T-helper 9 cell (primary cell): ENCODE data around the gene C2orf42.
A peak's percentile ranks its signal among the peaks of the same experiment; 100 is the strongest.
"Not testable (repeated sequence)": the region's sequence is repeated elsewhere in the genome, so short reads cannot be mapped to it uniquely, and the experiment has no call there.

Experiments used
- DNase-seq: peaks from one replicate; pipeline ENCODE4 v3.0.0-alpha.2; 2020

Gene C2orf42

DNA sequence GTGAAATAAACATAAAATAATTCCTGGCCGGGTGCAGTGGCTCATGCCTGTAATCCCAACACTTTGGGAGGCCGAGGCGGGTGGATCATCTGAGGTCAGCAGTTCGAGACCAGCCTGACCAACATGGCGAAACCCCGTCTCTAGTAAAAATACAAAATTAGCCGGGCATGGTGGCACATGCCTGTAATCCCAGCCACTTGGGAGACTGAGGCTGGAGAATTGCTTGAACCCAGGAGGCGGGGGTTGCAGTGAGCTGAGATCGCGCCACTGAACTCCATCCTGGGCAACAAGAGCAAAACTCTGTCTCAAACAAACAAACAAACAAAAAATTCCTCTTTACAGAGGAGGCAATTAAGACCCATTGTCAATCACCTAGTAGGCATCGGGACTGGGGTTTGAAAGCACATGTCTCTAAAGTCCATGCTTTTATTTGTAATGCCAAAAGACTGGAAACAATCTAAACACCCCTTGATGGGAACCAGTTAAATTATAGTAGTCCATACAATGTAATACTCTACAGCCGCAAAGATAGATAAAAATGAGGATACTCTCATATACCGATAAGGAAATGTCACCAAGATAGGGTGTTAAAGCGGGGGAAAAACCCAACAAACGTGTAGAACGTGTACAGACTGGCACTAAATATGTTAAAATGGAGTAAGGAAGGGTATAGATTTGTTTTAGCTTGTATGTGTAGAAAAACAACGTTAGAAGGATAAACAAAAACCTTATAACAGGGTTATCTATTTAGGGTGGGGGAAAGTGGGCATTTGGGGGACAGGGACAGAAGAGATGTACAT, 59.3 kb downstream of the C2orf42 start:
- not testable (repeated sequence) for DNase-seq

DNA sequence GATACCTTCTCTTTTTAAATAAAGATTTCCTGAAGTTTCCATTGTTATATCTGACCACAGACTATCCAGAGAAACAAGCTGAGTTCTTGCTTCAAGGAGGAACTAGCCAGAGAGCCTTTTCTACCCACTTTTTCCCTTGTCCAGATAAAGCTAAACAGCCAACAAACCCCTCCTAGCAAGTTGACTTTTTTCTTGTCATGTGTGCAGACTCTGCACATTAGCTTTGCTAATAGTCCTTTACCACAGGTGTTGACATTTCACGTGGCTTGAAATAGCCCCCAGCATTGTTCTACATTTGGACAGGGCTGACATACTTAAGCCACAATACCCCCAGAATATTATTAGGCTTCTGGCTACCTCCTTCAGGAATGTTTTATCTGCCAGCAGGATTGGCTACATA, 62.8 kb downstream of the C2orf42 start:
- no peak for DNase-seq

DNA sequence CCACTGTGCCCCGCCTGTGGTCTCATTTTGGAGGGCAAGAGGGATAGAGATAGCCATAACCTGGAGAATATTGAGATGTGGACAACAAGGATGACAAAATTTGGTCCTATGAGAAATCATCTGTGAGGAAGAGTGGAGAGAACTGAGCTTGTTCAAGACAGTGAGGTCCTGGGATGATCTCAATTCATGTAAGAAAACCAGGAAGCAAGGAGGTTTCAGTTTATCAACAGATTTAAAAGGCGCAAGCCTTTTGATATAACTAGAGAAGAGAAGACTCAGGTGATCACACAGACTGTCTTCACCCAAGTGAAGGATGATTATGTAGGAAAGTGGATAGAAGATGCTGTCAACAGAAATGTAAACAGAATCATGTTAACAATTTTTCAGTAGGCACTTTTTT, 64.4 kb downstream of the C2orf42 start:
- no peak for DNase-seq

DNA sequence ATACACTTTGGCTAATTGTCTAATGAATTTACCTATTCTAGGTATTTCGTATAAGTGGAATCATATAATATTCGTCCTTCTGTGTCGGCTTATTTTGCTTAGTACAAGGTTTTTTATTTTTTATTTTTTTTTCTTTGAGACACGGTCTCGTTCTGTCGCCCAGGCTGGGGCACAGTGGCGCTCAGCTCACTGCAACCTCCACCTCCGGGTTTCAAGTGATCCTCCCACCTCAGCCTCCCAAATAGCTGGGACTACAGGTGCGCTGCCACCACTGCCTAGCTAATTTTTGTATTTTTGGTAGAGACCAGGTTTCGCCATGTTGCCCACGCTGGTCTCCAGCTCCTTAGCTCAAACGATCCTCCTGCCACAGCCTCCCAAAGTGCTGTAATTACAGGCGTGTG, 65.3 kb downstream of the C2orf42 start:
- no peak for DNase-seq

DNA sequence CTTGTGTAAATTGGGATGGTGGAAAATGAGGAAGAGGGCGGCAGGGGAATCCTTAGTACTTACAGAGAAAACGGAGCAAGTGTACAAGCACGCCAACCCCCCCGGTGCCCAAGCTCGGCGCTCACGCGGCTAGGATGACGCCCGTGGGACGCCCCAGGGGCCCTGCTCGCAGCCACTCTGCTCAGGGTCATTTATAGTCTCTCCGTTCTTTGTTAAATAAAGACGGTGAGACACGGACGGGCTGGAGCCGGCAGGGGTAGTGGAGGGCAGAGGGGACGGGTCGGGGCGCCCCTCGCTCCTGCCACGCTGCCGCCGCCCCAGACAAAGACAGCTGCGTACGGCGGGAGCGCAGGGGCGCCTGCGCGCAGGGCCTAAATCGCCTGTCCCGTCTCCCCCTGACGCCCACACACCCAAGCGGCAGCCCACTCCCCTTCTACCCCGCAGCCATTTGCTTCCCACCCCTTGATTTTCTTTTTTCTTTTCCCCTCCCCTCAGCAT, 65.8 kb downstream of the C2orf42 start:
- peak; percentile 53 for DNase-seq

DNA sequence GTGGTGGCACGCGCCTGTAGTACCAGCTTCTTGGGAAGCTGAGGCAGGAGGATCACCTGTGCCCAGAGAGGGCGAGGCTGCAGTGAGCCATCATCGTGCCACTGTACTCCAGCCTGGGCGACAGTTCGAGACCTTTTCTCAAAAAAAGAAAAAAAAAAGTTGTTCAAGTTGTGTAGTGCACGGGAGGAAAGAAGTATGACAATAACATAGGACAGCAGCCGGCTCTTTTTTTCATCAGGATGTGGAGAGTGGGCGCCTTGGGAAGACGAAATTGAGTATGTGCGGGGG, 67.0 kb downstream of the C2orf42 start:
- no peak for DNase-seq

DNA sequence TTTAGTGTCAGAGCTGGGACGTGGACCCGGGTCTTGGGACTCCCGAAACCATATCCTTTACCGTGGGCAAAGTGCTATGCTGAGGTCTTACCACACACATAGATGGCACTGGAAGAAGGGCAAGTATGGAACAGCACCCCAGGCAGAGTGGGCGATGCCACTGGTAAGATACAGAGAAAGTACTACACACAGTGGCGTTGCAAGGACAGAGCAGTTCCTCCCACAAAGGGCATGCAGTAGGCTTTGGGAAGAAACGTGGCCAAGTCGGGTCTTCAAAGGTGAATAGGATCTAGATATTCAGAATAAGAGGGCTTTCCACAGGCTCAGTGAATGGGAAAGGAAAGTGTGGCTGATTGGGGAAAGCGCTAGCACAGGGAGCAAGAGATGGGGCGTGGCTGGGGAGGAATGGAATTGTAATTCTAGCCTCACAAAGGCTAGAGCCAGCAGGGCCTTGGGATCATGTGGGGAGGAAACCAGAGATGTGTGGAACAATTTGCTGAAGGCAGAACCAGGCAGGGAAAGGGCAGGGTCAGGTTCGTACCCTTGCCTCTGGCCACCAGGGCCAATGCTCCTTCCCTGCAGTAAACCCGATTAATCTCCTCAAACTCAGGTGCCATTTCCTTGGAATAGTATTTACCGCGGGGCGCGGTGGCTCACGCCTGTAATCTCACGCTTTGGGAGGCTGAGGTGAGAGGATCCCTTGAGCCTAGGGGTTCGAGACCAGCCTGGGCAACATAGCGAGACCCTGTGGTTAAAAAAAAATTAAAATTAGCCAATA, 67.6 kb downstream of the C2orf42 start:
- DNase-seq: no peak

DNA sequence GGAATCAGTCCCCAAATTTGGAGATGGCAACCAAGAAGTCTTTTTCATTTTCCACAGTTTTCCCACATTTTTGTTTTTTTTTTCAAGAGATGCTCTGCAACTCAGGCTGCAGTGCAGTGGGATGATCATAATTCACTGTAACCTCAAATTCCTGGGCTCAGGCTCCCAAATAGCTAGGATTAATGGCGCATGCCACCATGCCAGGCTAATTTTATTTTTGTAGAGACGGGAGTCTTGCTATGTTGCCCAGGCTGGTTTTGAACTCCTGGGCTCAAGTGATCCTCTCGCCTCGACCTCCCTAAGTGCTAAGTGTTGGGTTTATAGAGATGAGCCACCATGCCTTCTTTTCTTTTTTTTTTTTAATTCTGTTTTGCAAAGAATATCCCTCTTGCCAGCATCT, 68.3 kb downstream of the C2orf42 start:
- DNase-seq: no peak

DNA sequence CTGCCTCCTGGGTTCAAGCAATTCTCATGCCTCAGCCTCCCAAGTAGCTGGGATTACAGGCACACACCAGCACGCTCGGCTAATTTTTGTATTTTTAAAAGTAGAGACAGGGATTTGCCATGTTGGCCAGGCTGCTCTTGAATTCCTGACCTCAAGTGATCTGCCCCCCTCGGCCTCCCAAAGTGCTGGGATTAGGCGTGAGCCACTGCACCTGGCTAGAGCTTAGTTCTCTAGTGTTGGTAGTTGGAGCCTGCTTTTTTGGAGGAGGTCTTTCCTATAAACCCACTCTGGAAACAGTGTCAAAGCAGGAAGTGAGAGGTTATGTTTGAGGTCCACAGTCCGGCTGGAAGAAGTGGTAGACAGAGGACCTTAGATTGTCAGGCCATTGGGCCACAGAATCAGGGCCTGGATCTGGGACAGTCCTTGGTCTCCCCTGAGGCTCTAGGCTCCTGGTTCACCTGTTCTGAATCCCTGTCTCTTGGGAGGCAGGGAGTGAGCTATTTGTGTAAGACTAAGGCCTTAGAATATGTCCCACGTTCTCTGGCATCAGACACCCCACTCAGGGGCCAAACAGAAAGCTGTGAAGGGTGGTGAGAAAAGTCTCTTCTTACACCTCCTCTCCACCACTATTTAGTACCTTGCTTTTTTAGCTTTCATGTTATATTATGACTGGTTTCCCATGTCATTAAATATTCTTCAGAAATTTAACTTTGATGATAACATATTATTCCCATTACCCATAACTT, 69.0 kb downstream of the C2orf42 start:
- no peak for DNase-seq

DNA sequence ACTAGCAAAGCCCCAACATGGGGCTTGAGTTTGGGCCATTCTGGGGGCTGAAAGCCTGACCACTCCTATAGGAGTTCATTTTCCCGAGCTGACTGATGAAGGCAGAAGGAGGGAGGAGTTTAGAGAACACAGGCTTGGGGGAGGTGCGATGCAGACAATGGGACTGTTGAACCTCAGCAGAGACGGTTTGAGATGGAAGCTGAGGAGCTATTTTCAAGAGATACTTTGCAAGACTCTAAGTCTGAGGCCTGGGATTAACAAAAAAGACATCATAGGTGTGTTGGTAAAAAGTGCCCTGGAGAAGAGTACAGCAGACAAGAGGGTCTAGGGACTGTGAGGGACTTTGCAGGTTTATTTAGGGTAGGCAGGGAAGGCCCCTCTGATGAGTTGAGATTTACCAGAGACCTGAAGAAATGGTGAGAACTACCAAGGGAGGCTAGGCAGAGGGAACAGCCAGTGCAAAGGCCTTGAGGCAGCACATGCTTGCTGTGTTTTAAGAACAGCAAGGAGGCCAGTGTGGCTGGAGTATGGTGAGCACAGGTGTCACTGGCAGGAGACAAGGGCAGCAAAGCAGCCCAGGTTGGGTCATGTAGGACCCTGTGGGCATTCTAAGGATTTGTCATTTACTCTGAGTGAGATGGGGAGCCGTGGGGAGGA, 71.9 kb downstream of the C2orf42 start:
- no peak for DNase-seq

DNA sequence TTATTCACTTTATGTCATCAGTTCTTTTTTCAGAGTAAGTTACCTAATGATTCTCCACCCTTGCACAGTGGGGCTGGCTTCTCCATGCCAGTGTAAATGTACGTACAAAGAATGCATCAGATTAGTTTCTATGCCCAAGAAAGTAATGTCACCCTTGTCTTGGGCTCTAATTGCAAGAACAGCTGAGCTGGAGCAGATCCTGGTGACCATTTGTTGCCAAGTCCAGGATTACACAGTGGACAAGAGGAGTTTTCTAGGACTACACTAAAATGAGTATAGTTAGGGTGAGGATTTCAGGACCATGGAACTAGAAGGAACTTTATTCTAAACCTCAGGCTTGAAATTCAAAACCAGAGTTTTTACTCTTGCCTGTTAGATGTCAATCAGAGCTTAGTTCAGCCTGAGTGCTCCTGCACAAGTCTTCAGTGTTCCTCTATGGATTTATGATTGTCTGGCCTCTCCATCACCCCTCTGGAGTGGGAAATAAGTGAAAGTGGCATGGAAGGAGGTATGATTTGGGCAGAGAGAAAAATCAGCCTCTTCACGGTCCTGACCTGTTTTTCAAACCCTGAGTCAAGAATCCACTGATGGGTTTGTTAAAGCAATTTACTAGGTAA, 73.8 kb downstream of the C2orf42 start:
- no peak for DNase-seq

DNA sequence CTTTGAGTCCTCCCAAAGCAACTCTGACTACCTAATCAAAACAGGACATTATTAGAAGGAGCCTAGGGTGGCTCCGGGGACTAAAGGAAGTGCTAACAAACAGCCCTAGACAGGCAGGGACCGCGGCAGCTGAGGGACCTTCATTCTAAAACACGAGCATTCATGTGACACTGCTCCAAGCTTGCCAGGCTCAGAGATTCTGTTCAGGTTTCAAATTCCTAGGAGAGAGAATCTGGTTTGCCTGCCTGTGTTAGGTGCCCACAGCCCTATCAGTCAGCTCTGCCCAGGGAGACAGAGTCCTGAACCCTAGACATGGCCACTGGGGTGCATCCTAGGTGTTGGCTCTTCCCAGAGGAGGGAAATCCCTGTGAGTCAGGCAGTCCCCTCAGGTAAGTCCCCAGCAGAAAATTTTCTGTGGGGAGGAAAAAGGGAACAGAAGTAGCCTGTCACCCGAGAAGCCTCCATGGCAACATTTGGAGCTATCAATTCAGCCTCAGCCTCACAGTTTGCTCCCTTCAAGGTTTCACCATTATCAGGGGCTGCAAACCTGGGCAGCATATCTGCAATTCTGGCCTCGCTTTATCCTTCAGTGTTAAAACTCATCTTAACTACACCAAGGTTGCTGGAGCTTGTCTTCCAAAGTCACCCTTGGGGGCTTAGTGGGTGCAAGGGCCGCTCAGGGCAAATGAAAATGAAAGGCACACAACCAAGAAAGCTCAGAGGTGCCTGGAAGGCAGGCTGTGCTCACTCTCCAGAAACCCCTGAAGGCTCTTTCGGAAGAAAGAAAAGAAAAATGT, 75.0 kb downstream of the C2orf42 start:
- no peak for DNase-seq

DNA sequence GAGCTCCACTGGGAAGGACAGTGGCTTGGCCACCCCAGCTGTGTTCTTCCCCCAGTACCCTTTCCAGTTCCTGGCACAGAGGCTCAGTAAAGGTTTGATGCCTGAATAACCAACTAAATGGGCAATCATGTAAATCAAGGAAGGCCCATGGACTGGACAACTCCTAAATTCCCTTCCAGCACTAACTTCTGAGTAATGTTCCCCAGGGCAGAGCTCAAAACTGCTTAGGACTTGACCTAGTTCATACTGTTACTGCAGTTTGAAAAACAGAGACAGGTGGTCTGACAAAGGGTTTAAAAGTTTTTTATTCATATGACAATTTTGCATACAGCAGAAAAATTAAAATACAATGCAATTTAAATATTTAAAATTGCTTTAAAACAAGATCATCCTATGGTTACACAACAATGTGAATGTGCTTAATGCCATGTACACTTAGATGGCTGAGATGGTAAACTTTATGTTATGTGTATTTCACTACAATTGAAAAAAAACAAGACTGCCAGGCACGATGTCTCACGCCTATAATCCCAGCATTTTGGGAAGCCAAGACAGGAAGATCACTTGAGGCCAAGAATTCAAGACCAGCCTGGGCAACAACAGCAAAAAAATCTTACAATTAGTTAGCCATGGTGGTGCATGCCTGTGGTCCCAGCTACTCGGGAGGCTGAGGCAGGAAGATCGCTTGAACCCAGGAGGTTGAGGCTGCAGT, 77.3 kb downstream of the C2orf42 start:
- DNase-seq: no peak

DNA sequence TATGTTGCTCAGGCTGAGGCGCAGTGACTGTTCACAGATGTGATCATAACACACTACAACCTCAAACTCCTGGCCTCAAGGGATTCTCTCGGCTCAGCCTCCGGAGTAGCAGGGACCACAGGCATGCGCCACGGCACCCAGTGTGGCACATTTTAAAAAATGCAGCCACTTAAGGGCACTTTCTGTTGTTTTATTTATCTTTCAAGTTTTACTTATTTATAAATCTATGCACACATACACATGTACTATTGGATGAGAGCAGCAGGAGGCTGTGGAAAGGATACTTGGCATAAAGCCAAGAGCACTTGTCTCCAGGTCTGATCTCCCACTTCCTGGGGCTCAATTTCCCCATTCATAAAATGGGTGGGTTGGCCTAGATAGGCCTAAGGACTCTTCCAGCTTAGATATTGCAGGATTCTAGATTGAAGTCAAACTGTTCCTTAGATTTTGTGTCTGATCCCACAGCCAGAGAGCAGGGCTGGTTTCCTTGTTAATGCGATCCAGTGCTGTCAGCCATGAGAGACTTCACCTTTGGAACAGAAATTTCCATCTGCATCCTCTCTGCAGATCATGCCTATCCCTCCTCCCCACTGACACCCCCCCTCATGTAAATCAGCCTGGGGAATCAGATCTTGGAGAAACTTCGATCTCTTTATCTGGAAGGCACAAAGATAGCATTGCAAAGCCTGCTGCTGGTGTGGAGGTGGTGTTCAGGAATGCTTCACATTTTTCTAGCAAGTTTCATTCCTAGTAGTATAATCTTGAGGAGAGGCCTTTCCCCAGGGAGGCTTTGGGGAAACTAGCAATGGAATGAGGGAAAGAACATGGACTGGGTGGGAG, 78.8 kb downstream of the C2orf42 start:
- no peak for DNase-seq

DNA sequence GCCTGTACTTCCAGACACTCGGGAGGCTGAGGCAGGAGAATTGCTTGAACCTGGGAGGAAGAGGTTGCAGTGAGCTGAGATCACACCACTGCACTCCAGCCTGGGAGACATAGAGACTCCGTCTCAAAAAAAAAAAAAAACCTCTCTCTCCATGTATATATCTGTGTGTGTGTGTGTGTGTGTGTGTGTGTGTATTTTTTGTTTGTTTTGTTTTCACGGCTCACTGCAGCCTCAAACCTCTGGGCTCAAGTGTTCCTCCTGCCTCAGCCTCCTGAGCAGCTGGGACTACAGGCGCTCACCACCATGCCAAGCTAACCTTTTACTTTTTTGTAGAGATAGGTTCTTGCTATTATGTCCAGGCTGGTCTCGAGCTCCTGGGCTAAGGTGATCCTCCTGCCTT, 80.4 kb downstream of the C2orf42 start:
- DNase-seq: not testable (repeated sequence)

DNA sequence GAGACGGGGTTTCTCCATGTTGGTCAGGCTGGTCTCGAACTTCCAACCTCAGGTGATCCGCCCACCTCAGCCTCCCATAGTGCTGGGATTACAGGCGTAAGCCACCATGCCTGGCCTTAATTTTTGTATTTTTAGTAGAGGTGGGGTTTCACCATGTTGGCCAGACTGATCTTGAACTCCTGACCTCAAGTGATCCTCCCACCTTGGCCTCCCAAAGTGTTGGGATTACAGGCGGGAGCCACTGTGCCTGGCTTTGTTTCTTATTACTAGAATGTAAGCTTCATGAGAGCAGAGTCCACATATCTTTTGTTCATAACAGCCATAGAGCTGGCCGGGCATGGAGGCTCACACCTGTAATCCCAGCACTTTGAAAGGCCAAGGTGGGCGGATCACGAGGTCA, 84.7 kb downstream of the C2orf42 start:
- DNase-seq: not testable (repeated sequence)

DNA sequence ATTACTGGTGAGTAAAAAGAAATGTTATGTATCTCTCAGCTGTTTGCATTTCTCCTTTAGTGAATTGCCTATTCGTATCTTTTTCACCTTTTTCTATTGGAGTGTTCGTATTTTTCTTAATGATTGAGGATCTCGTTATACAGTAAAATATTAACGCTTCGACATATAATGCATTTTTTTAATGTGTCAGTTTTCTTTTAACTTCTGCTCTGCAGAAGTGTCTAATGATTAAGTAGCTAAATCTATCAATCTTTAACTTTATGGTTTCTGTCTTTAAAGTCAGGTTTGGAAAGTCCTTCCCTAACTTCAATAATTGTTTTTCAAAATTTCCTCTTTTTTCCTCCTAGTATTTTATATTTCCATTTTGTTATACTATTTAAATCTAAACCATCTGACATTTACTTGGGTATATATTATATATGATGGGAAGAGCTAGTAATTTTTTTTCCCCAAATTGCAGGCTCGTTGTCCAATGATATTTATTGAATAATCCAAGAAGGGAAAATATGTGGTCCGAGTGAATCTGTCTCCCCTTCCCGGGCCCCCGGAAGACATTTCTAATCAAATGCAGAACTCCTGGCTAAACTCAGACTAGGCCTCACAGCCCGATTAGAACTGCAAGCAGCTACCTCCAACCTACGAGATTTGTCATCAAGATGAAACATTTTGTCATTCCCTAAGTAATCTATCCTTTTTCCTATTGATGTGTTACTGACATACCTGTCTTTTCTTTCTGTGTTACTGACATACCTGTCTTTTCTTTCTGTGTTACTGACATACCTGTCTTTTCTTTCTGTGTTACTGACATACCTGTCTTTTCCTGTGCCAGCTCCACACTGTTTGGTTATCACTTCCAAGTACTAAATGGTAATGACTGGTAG, 86.3 kb downstream of the C2orf42 start:
- DNase-seq: no peak

DNA sequence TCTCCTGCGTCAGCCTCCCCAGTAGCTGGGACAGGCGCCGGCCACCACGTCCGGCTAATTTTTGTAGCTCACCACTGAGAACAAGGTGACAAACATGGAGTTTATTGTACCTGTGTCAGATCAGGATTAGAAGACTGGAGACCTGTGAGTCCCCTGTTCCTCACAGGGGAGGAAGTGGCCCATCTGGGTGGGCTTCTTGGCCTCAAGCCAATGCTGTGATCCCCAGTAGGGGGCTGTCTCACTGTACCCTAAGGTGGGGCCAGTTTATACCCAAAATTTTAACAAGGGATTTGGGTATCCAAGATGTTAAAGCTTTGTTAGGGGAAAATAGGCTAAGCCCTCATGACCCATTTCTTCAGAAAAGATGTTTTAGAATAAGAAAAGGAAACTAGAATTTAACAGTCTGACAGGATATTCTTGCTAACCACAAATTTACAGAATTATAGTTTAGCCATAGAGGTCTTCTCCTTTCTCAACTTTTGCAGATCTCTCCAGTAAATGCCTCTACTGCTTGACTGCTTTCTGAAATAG, 87.2 kb downstream of the C2orf42 start:
- no peak for DNase-seq
